ENCODE results near the gene CDR2. TPM values are rescaled to one million over a fixed set of nuclear protein-coding genes. Genes with fewer than 3 reads are reported as not detected.

Gene CDR2
- total and polyA plus RNA-seq, 2 donors: 24.0 to 27.3 TPM

DNA sequence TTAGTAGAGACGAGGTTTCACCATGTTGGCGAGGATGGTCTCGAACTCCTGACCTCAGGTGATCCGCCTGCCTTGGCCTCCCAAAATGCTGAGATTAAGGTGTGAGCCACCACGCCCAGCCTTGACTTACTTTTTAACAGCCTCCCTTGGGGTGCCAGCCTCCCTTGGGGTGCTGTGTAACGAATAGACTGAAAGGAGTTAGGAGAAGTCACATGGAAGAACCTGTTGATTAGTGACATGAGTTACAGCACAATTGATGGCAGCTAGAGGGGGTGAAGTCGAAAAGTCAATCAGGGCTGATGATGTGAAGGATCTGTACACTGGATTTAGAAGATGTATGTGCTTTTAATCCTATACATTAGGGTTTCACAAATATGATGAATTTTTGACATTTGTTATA lies 39.4 kb upstream of the CDR2 start:
- over 99% methylated on average over 7 of the region's 7 CpGs for WGBS
- peaks cover 4 to 5% of the 10 kb centered on the region in 2 donors for H3K36me3 ChIP-seq (ENCODE audit: control insufficient read depth in 2 of 2, insufficient read depth in 2 of 2, low read length in 1 of 2)
- H3K27me3 ChIP-seq (ENCODE audit: control insufficient read depth in 2 of 2, insufficient read depth in 1 of 2, low read length in 1 of 2): no peaks in the 10 kb centered on the region
- no peaks in the 10 kb centered on the region for H3K9me3 ChIP-seq (ENCODE audit: control insufficient read depth in 2 of 2, insufficient read depth in 1 of 2, low read length in 1 of 2)
- H3K4me1 ChIP-seq (ENCODE audit: control insufficient read depth in 2 of 2, insufficient read depth in 2 of 2, low read length in 2 of 2): no peaks in the 10 kb centered on the region
- no peak for DNase-seq (ENCODE audit: low read depth in 6 of 9, low spot score in 9 of 9)
- no peak overlapping the region for H3K4me3 ChIP-seq (ENCODE audit: low read length in 2 of 2)
- no peak overlapping the region for H3K27ac ChIP-seq (ENCODE audit: low read depth in 1 of 2, low read length in 1 of 2)

DNA sequence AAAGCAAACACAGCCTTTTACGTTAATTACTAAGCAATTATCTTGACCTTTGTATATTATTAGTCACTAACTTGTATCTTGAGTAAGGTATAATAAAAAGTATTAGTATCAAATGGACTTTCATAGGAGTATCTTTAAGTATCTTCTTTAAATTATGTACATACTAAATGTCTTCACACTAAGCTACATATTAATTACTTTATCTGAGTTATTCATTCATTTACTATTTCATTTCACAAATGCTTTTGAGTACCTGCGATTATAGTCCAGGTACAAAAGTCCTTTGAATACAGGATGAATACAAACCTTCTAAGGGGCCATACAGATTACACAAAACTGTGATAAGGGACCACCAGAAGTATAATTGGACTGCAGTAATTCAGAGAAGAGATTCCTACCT lies 33.1 kb upstream of the CDR2 start:
- Histone ChIP-seq H3K4me3 (ENCODE audit: low read length in 2 of 2) (no peak overlapping the region), H3K36me3 (ENCODE audit: control insufficient read depth in 2 of 2, insufficient read depth in 2 of 2, low read length in 1 of 2) (peaks cover 2 to 5% of the 10 kb centered on the region in 2 donors), H3K27me3 (ENCODE audit: control insufficient read depth in 2 of 2, insufficient read depth in 1 of 2, low read length in 1 of 2) (no peaks in the 10 kb centered on the region), H3K4me1 (ENCODE audit: control insufficient read depth in 2 of 2, insufficient read depth in 2 of 2, low read length in 2 of 2) (no peaks in the 10 kb centered on the region), H3K27ac (ENCODE audit: low read depth in 1 of 2, low read length in 1 of 2) (no peak overlapping the region), H3K9me3 (ENCODE audit: control insufficient read depth in 2 of 2, insufficient read depth in 1 of 2, low read length in 1 of 2) (no peaks in the 10 kb centered on the region)
- WGBS: 100% methylated on average over 2 of the region's 2 CpGs
- no peak for DNase-seq (ENCODE audit: low read depth in 6 of 9, low spot score in 9 of 9)

DNA sequence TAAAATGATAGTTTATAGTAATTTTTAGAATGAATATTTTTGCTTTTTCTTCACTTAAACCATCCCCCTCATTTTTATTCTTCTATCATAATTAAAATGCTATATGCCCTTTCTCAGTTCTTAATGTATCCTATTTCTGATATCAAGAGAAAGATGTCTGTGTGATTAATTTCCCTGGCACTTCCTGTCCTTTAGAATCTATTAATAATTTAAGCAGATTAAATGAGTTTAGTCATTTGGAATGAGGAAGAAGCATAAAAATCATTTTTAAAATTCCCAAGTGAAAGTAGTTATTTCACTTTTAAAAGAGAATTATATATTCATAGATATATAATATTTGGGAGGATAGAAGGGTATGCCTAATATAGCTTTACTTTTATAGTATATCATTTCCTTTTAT lies 27.8 kb upstream of the CDR2 start:
- H3K27me3 ChIP-seq (ENCODE audit: control insufficient read depth in 2 of 2, insufficient read depth in 1 of 2, low read length in 1 of 2): no peaks in the 10 kb centered on the region
- no peaks in the 10 kb centered on the region for H3K4me1 ChIP-seq (ENCODE audit: control insufficient read depth in 2 of 2, insufficient read depth in 2 of 2, low read length in 2 of 2)
- H3K27ac ChIP-seq (ENCODE audit: low read depth in 1 of 2, low read length in 1 of 2): no peak overlapping the region
- no peak for DNase-seq (ENCODE audit: low read depth in 6 of 9, low spot score in 9 of 9)
- no peak overlapping the region for H3K4me3 ChIP-seq (ENCODE audit: low read length in 2 of 2)
- peaks cover 0 to 2% of the 10 kb centered on the region in 2 donors for H3K36me3 ChIP-seq (ENCODE audit: control insufficient read depth in 2 of 2, insufficient read depth in 2 of 2, low read length in 1 of 2)
- H3K9me3 ChIP-seq (ENCODE audit: control insufficient read depth in 2 of 2, insufficient read depth in 1 of 2, low read length in 1 of 2): no peaks in the 10 kb centered on the region

DNA sequence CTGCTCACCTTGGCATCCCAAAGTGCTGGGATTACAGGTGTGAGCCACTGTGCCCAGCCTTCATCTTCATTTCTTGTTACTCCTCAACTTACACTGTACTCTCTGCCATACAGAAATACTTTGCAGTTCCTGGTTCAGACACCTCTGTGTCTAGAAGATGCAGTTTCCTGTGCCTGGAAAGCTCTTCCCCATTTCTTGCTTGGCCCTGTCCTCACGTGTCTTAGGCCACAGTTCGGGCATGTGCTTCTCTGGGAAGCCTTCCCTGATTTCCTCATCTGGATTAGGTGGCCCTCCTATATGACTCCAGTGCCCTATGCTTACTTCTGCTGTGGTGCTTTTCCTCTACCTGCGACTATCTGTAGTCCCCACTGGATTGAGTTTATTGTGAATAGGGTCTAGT lies 26.5 kb upstream of the CDR2 start:
- H3K9me3 ChIP-seq (ENCODE audit: control insufficient read depth in 2 of 2, insufficient read depth in 1 of 2, low read length in 1 of 2): no peaks in the 10 kb centered on the region
- no peak overlapping the region for H3K4me3 ChIP-seq (ENCODE audit: low read length in 2 of 2)
- no peak for DNase-seq (ENCODE audit: low read depth in 6 of 9, low spot score in 9 of 9)
- H3K4me1 ChIP-seq (ENCODE audit: control insufficient read depth in 2 of 2, insufficient read depth in 2 of 2, low read length in 2 of 2): no peaks in the 10 kb centered on the region
- no peak overlapping the region for H3K27ac ChIP-seq (ENCODE audit: low read depth in 1 of 2, low read length in 1 of 2)
- 90% methylated on average over 3 of the region's 3 CpGs for WGBS
- no peaks in the 10 kb centered on the region for H3K27me3 ChIP-seq (ENCODE audit: control insufficient read depth in 2 of 2, insufficient read depth in 1 of 2, low read length in 1 of 2)
- H3K36me3 ChIP-seq (ENCODE audit: control insufficient read depth in 2 of 2, insufficient read depth in 2 of 2, low read length in 1 of 2): peaks cover 0 to 5% of the 10 kb centered on the region in 2 donors

DNA sequence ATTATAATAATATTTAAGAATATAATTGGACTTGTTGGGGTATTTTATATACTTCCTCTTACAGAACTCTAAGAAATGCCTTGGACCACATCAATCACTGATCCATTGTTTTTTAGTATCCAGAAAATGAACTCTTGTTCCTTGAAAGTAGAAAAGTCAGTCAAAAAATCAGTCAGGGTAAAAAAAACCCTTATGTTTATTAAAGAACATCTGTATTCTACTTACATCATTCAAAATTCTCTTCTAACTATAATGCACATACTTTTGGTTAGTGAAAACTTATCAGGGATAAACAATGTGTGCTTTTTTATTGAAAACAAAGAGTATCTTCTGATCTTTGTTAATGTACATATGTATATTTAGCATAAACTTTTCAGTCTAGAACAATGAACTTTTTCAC lies 23.5 kb upstream of the CDR2 start:
- no peaks in the 10 kb centered on the region for H3K4me1 ChIP-seq (ENCODE audit: control insufficient read depth in 2 of 2, insufficient read depth in 2 of 2, low read length in 2 of 2)
- no peaks in the 10 kb centered on the region for H3K9me3 ChIP-seq (ENCODE audit: control insufficient read depth in 2 of 2, insufficient read depth in 1 of 2, low read length in 1 of 2)
- H3K4me3 ChIP-seq (ENCODE audit: low read length in 2 of 2): no peak overlapping the region
- peaks cover 0 to 3% of the 10 kb centered on the region in 2 donors for H3K36me3 ChIP-seq (ENCODE audit: control insufficient read depth in 2 of 2, insufficient read depth in 2 of 2, low read length in 1 of 2)
- no peaks in the 10 kb centered on the region for H3K27me3 ChIP-seq (ENCODE audit: control insufficient read depth in 2 of 2, insufficient read depth in 1 of 2, low read length in 1 of 2)
- H3K27ac ChIP-seq (ENCODE audit: low read depth in 1 of 2, low read length in 1 of 2): no peak overlapping the region
- no peak for DNase-seq (ENCODE audit: low read depth in 6 of 9, low spot score in 9 of 9)

DNA sequence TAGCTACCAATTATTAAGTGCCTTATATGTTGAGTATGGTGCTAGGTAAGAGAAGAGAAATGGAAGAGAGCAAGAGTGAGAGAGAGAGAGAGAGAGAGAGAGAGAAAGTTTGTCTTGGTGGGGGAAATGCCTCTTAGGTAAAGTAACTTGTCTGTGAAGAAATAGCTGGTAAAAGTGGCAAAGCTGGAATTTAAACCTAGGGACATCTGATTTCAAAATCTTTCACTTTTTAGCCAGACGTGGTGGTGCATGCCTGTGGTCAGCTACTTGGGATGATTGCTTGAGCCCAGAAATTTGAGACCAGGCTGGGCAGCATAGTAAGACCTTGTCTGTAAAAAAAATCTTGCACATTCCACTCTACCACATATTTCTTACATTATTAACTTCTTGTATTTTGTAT lies 23.0 kb upstream of the CDR2 start:
- Histone ChIP-seq H3K9me3 (ENCODE audit: control insufficient read depth in 2 of 2, insufficient read depth in 1 of 2, low read length in 1 of 2) (no peaks in the 10 kb centered on the region), H3K27ac (ENCODE audit: low read depth in 1 of 2, low read length in 1 of 2) (no peak overlapping the region), H3K36me3 (ENCODE audit: control insufficient read depth in 2 of 2, insufficient read depth in 2 of 2, low read length in 1 of 2) (peaks cover 0 to 3% of the 10 kb centered on the region in 2 donors), H3K4me1 (ENCODE audit: control insufficient read depth in 2 of 2, insufficient read depth in 2 of 2, low read length in 2 of 2) (no peaks in the 10 kb centered on the region), H3K27me3 (ENCODE audit: control insufficient read depth in 2 of 2, insufficient read depth in 1 of 2, low read length in 1 of 2) (no peaks in the 10 kb centered on the region), H3K4me3 (ENCODE audit: low read length in 2 of 2) (no peak overlapping the region)
- DNase-seq (ENCODE audit: low read depth in 6 of 9, low spot score in 9 of 9): no peak
- 93% methylated on average over 1 of the region's 1 CpG for WGBS

DNA sequence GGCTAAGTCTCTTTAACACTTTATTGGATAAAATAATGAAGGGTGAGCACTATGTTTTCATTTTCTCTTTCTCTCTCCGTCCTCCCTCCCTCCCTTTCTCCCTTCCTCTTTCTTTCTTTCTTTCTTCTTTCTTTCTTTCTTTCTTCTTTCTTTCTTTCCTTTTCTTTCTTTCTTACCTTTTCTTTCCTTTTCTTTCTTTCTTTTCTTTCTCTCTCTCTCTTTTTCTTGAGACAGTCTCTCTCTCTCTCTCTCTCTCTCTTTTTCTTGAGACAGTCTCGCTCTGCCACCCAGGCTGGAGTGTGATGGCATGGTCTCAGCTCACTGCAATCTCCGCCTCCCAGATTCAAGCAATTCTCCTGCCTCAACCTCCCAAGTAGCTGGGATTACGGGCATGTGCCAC lies 21.5 kb upstream of the CDR2 start:
- Histone ChIP-seq H3K36me3 (ENCODE audit: control insufficient read depth in 2 of 2, insufficient read depth in 2 of 2, low read length in 1 of 2) (peaks cover 0 to 3% of the 10 kb centered on the region in 2 donors), H3K4me1 (ENCODE audit: control insufficient read depth in 2 of 2, insufficient read depth in 2 of 2, low read length in 2 of 2) (no peaks in the 10 kb centered on the region), H3K27me3 (ENCODE audit: control insufficient read depth in 2 of 2, insufficient read depth in 1 of 2, low read length in 1 of 2) (no peaks in the 10 kb centered on the region), H3K4me3 (ENCODE audit: low read length in 2 of 2) (no peak overlapping the region), H3K9me3 (ENCODE audit: control insufficient read depth in 2 of 2, insufficient read depth in 1 of 2, low read length in 1 of 2) (no peaks in the 10 kb centered on the region), H3K27ac (ENCODE audit: low read depth in 1 of 2, low read length in 1 of 2) (no peak overlapping the region)
- WGBS: 96% methylated on average over 4 of the region's 4 CpGs
- DNase-seq (ENCODE audit: low read depth in 6 of 9, low spot score in 9 of 9): no peak

DNA sequence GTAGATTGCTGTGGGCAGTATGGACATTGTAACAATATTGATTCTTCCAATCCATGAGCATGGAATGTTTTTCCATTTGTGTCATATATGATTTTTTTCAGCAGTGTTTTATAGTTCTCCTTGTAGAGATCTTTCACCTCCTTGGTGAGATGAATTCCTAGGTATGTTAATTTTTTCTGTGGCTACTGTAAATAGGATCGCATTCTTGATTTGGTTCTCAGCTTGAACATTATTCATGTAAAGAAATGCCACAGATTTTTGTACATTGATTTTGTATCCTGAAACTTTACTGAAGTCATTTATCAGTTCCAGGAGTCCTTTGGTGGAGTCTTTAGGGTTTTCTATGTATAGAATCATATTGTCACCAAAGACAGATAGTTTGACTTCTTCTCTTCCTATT lies 19.7 kb upstream of the CDR2 start:
- Histone ChIP-seq H3K27me3 (ENCODE audit: control insufficient read depth in 2 of 2, insufficient read depth in 1 of 2, low read length in 1 of 2) (no peaks in the 10 kb centered on the region), H3K36me3 (ENCODE audit: control insufficient read depth in 2 of 2, insufficient read depth in 2 of 2, low read length in 1 of 2) (peaks cover 0 to 3% of the 10 kb centered on the region in 2 donors), H3K9me3 (ENCODE audit: control insufficient read depth in 2 of 2, insufficient read depth in 1 of 2, low read length in 1 of 2) (no peaks in the 10 kb centered on the region), H3K27ac (ENCODE audit: low read depth in 1 of 2, low read length in 1 of 2) (no peak overlapping the region), H3K4me3 (ENCODE audit: low read length in 2 of 2) (no peak overlapping the region), H3K4me1 (ENCODE audit: control insufficient read depth in 2 of 2, insufficient read depth in 2 of 2, low read length in 2 of 2) (no peaks in the 10 kb centered on the region)
- WGBS: 100% methylated on average over 1 of the region's 1 CpG
- no peak for DNase-seq (ENCODE audit: low read depth in 6 of 9, low spot score in 9 of 9)

DNA sequence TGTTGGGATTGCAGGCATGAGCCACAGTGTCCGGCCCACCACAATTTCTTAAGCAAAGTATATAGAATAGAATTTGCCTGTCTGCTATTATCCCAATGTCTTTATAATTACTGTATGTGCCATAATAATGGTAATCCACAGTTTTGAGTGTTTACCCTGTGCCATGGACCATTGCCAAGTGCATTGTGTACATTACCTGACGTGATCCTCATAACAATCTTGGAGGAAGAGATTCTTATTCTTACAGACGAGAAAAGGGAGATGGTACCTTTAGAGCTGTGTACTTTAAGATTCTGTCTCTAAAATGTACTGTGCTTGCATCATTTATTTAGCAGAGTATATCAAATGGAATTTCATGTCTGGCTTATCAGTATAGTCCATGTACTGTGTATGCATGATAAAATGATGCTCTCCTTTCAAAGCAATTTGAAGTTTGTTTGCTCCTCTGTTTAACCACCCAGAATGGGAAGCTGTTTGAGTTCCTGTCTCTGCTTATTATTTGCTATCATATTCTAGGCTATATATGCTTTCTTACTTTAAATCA lies 13.8 kb upstream of the CDR2 start:
- Histone ChIP-seq H3K36me3 (ENCODE audit: control insufficient read depth in 2 of 2, insufficient read depth in 2 of 2, low read length in 1 of 2) (peaks cover 0 to 4% of the 10 kb centered on the region in 2 donors), H3K9me3 (ENCODE audit: control insufficient read depth in 2 of 2, insufficient read depth in 1 of 2, low read length in 1 of 2) (no peaks in the 10 kb centered on the region), H3K27ac (ENCODE audit: low read depth in 1 of 2, low read length in 1 of 2) (no peak overlapping the region), H3K27me3 (ENCODE audit: control insufficient read depth in 2 of 2, insufficient read depth in 1 of 2, low read length in 1 of 2) (no peaks in the 10 kb centered on the region), H3K4me3 (ENCODE audit: low read length in 2 of 2) (no peak overlapping the region), H3K4me1 (ENCODE audit: control insufficient read depth in 2 of 2, insufficient read depth in 2 of 2, low read length in 2 of 2) (no peaks in the 10 kb centered on the region)
- 98% methylated on average over 3 of the region's 3 CpGs for WGBS
- DNase-seq (ENCODE audit: low read depth in 6 of 9, low spot score in 9 of 9): no peak

DNA sequence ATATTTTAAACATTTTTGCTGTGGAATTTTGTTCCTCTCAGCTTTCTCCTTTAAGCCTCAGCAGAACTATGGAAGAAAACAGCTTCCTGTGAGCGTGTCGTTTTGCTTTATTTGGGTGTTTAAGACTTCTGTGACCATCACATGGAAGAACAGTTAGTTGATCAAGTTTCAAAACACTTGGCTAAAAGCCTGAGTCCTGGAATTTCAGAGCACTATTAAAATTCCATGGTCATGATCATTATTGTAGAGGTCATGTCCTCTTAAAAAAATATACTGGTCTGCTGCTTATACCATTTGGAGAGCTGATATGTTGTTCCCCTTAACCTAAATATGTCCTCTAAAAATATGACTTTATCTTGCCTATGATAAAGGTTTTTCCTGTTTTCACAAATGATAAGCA lies 12.6 kb upstream of the CDR2 start:
- Histone ChIP-seq H3K27me3 (ENCODE audit: control insufficient read depth in 2 of 2, insufficient read depth in 1 of 2, low read length in 1 of 2) (no peaks in the 10 kb centered on the region), H3K4me1 (ENCODE audit: control insufficient read depth in 2 of 2, insufficient read depth in 2 of 2, low read length in 2 of 2) (no peaks in the 10 kb centered on the region), H3K36me3 (ENCODE audit: control insufficient read depth in 2 of 2, insufficient read depth in 2 of 2, low read length in 1 of 2) (peaks cover 0 to 4% of the 10 kb centered on the region in 2 donors), H3K27ac (ENCODE audit: low read depth in 1 of 2, low read length in 1 of 2) (no peak overlapping the region), H3K4me3 (ENCODE audit: low read length in 2 of 2) (no peak overlapping the region), H3K9me3 (ENCODE audit: control insufficient read depth in 2 of 2, insufficient read depth in 1 of 2, low read length in 1 of 2) (no peaks in the 10 kb centered on the region)
- 93% methylated on average over 2 of the region's 2 CpGs for WGBS
- no peak for DNase-seq (ENCODE audit: low read depth in 6 of 9, low spot score in 9 of 9)
